Adrenal gland (tissue), 12 donors: ENCODE data around the gene NDUFB2. TPM values are rescaled to one million over a fixed set of nuclear protein-coding genes. Genes with fewer than 3 reads are reported as not detected.
"Not testable (repeated sequence)": the region's sequence is repeated elsewhere in the genome, so short reads cannot be mapped to it uniquely, and the experiment has no call there.

ENCODE experiments used
- DNase-seq, 7 donors: peaks; one replicate each; pipeline ENCODE4 v3.0.0-alpha.2; 2019 to 2020
- H3K27ac ChIP-seq, 5 donors: fragments of 200-600 bp; sonication (generic) in 4 of 5; 1 replicate in 3 of 5; 2 replicates in 2 of 5; pipeline versions ENCODE4 v1.5.1 to v1.8.0; 2016 to 2020; ENCODE audit warnings: mild to moderate bottlenecking in 1 of 5
- H3K27me3 ChIP-seq: fragments of 200-600 bp; 2 replicates; pipeline ENCODE4 v1.8.0; 2021
- H3K36me3 ChIP-seq, 2 donors: fragments of 200-600 bp; replicated peaks in 1 of 2; 1 replicate in 1 of 2; 2 replicates in 1 of 2; pipeline versions ENCODE4 v1.5.1 to v1.8.0; 2018 to 2022
- H3K4me1 ChIP-seq, 2 donors: fragments of 200-600 bp; replicated peaks in 1 of 2; 1 replicate in 1 of 2; 2 replicates in 1 of 2; pipeline versions ENCODE4 v1.5.1 to v1.8.0; 2018 to 2021
- H3K4me3 ChIP-seq, 4 donors: fragments of 200-600 bp; sonication (generic) in 3 of 4; one replicate each; pipeline ENCODE4 v1.5.1; 2016 to 2018
- H3K9me3 ChIP-seq, 3 donors: fragments of 200-600 bp; sonication (generic) in 1 of 3; replicated peaks in 1 of 3; 1 replicate in 2 of 3; 2 replicates in 1 of 3; pipeline versions ENCODE4 v1.5.1 to v1.8.0; 2016 to 2021
- POLR2A ChIP-seq, 2 donors: fragments of 450-650 bp; IDR thresholded peaks; one replicate each; pipeline ENCODE4 v1.6.1; 2017; ENCODE audit warnings: antibody characterized with exemption in 2 of 2, mild to moderate bottlenecking in 2 of 2, moderate library complexity in 1 of 2
- WGBS, 4 donors: extraction: QIAGEN DNeasy Blood & Tissue Kit in 2 of 4; methylation state at CpG; one replicate each; pipeline versions ENCODE4 v1.1.5 to v1.1.7; 2013 to 2017; 5-methylcytosine and 5-hydroxymethylcytosine counted together
- intact Hi-C, 2 donors: fragments of 100-400 bp; cut with DNase I; formaldehyde crosslinking; loops; one replicate each; pipeline versions ENCODE4 v1.14.1 to v1.15.0; 2022 to 2023
- polyA plus RNA-seq, 3 donors: library from polyadenylated mRNA; stranded (reverse); fragments of 200-250 nt in 2 of 3; fragments of 350-450 nt in 1 of 3; fragmentation: Illumina TruSeq in 1 of 3; extraction: RNeasy Lipid Tissue Mini Kit (QIAGEN cat#74804) in 1 of 3; gene quantifications; one replicate each; pipeline ENCODE4 v1.2.3, GENCODE V29; 2013 to 2014
- total RNA-seq, 9 donors: library from RNA; depleted of rRNA in 4 of 9; stranded (reverse); fragments of >200 nt in 4 of 9; fragments of 120-200 nt in 1 of 9; fragmentation: NEBNext Ultra II Directional in 1 of 9; extraction: Animal tissue kit (Norgen Biotek cat#: 25700) in 1 of 9; gene quantifications; one replicate each; pipeline versions ENCODE4 v1.1.0 to v1.2.4, GENCODE V29; 2013 to 2023
- TF ChIP-seq, protein P1 (sequence below), 6 experiments: fragments of 450-650 bp in 4 of 6; fragments of 200-600 bp in 2 of 6; sonication (generic) in 1 of 6; IDR thresholded peaks; 1 replicate in 5 of 6; 2 replicates in 1 of 6; pipeline versions ENCODE4 v1.5.1 to v1.8.0; 2016 to 2021; ENCODE audit warnings: antibody characterized with exemption in 6 of 6, mild to moderate bottlenecking in 2 of 6, moderate library complexity in 1 of 6
- donor health status: healthy with polysubstance abuse.
- donor health status: Bipolar disorder and iron deficiency.
- donor health status: DM: yes; HTN: yes; CAD: no.
- donor health status: DM: no; HTN: no; CAD: no.
- donor health status: DM: no; HTN: no; CAD: no.
- donor health status: DM: yes; HTN: yes; CAD: no.

The NDUFB2 gene
- total and polyA plus RNA-seq, 12 donors: 172 to 465 (median 212) TPM

DNA sequence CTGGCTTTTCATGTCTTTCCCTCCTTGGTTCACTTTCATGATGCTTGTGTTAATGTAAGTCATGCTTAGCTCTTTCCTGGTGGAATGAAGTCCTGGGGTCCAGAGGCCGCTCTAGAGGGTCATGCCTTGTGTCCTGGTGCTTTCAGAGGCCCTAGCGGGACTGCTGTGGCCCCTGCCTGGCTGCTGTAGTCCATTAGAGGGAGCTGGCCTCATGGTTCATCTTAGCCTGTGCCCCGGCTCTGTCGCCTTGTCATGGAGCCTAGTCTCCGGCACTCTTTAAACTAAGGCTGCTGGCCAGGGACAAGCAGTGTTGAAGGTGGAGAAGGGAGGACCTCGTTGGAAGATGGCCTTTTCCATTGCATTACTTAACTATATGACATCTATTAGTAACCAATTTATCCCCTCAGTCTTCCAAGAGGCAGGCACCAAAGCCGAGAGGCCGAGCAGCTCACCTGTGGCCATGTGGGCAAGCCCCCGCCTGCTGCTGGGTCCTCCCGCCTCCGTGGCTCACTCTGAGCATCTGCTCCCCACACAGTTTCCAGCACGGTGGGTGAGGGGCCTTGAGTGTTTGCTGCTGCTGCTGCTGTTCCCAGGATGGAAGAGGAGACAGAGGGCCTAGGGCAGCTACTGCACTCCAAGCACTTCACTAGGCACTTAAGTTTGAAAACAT, 5.0 kb upstream of the NDUFB2 start:
- Histone ChIP-seq H3K4me3 (no peak overlapping the region), H3K4me1 (peaks cover 8% of the 10 kb centered on the region in 2 donors), H3K9me3 (no peaks in the 10 kb centered on the region), H3K27ac (no peak overlapping the region), H3K27me3 (no peaks in the 10 kb centered on the region), H3K36me3 (no peaks in the 10 kb centered on the region)
- no peak for TF ChIP-seq POLR2A (IDR thresholded peaks at IDR 0.05)
- TF ChIP-seq, protein P1, sequence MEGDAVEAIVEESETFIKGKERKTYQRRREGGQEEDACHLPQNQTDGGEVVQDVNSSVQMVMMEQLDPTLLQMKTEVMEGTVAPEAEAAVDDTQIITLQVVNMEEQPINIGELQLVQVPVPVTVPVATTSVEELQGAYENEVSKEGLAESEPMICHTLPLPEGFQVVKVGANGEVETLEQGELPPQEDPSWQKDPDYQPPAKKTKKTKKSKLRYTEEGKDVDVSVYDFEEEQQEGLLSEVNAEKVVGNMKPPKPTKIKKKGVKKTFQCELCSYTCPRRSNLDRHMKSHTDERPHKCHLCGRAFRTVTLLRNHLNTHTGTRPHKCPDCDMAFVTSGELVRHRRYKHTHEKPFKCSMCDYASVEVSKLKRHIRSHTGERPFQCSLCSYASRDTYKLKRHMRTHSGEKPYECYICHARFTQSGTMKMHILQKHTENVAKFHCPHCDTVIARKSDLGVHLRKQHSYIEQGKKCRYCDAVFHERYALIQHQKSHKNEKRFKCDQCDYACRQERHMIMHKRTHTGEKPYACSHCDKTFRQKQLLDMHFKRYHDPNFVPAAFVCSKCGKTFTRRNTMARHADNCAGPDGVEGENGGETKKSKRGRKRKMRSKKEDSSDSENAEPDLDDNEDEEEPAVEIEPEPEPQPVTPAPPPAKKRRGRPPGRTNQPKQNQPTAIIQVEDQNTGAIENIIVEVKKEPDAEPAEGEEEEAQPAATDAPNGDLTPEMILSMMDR (IDR thresholded peaks at IDR 0.05): no peak
- intact Hi-C loops: no loop called here
- 91 to 94% (median 93%) methylated on average over 12 of the region's 12 CpGs for WGBS, 4 donors
- DNase-seq: peak in 1 of 7 donors; percentile 11

DNA sequence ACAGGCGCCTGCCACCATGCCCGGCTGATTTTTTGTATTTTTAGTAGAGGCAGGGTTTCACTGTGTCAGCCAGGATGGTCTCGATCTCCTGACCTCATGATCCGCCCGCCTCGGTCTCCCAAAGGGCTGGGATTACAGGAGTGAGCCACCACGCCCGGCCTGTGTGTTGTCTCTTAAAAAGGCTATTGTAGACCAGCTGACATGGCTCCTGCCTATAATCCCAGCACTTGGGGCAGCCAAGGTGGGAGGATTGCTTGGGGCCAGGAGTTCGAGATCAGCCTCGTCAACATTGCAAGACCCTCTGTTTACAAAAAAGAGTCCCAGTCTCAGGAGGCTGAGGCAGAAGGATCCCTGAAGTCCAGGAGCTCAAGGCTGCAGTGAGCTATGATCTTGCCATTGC, 2.7 kb upstream of the NDUFB2 start:
- WGBS, 4 donors: 95 to 97% (median 96%) methylated on average over 9 to 10 of the region's 10 CpGs
- intact Hi-C loops, H3K27me3 ChIP-seq, H3K36me3 ChIP-seq, H3K9me3 ChIP-seq, H3K4me3 ChIP-seq, H3K27ac ChIP-seq: not testable (repeated sequence)
- H3K4me1 ChIP-seq: peaks cover 14 to 22% of the 10 kb centered on the region in 2 donors
- DNase-seq: peak in 2 of 7 donors; percentile 5 to 48

DNA sequence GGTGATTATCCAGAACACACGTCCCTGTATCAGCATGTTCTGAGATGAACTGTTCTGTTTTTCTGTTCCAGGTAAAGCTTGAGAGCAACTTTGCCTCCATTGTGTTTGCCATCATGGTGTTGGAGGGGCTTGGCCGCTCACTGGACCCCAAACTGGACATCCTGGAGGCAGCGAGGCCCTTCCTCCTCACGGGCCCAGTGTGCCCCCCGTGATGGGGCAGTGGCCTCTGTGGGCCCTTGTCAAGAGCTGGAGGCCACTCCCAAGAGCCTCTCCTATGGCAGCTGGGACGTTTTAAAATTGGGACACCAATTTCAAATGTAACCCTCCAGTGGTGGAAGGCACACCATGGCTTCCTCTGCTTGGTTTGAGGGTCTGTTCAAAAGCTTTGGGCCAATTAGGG, 1.9 kb upstream of the NDUFB2 start:
- no peaks in the 10 kb centered on the region for H3K36me3 ChIP-seq
- peaks cover 18 to 27% of the 10 kb centered on the region in 2 donors for H3K4me1 ChIP-seq
- intact Hi-C loops: no loop called here
- DNase-seq: peak in 2 of 7 donors; percentile 6 to 48
- H3K27ac ChIP-seq: no peak overlapping the region
- no peaks in the 10 kb centered on the region for H3K9me3 ChIP-seq
- WGBS, 4 donors: 84 to 93% (median 91%) methylated on average over 3 to 6 of the region's 6 CpGs
- H3K4me3 ChIP-seq: no peak overlapping the region
- TF ChIP-seq, protein P1 (IDR thresholded peaks at IDR 0.05): no peak
- no peak for TF ChIP-seq POLR2A (IDR thresholded peaks at IDR 0.05)
- H3K27me3 ChIP-seq: no peaks in the 10 kb centered on the region

DNA sequence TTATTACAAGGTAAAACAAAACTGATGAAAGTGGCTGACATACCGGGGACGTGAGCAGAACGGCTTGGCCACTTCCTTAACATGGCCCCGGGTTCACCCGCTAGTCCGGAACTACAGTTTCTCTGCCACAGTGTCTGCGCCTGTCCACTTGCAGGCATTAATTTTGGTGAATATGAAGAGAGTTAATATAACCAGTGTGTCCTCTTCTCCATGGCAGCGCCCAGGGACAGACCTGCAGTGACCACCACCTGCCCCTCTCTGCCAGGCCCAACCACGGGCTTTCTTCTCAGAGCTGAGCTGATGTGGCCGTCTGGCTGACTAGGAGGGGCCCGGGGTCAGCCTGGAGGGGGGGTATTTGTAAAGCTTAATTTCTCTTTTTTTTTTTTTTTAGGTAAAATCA, 1.1 kb upstream of the NDUFB2 start:
- H3K4me3 ChIP-seq: no peak overlapping the region
- intact Hi-C loops: no loop called here
- H3K27me3 ChIP-seq: no peaks in the 10 kb centered on the region
- H3K36me3 ChIP-seq: no peaks in the 10 kb centered on the region
- H3K4me1 ChIP-seq: peaks cover 19 to 28% of the 10 kb centered on the region in 2 donors
- TF ChIP-seq POLR2A (IDR thresholded peaks at IDR 0.05): no peak
- TF ChIP-seq, protein P1 (IDR thresholded peaks at IDR 0.05): no peak
- DNase-seq: peak in 2 of 7 donors; percentile 12 to 56
- 93 to 96% (median 94%) methylated on average over 11 of the region's 11 CpGs for WGBS, 4 donors
- peak overlapping the region in 2 of 5 donors; percentile 89 to 94 for H3K27ac ChIP-seq
- no peaks in the 10 kb centered on the region for H3K9me3 ChIP-seq
